Skeletal muscle tissue (tissue), 4 donors: Measurements from ENCODE around the gene CD84. TPM values are rescaled to one million over a fixed set of nuclear protein-coding genes. Genes with fewer than 3 reads are reported as not detected.
"Not testable (repeated sequence)": the region's sequence is repeated elsewhere in the genome, so short reads cannot be mapped to it uniquely, and the experiment has no call there.

ENCODE experiments used
- H3K27ac ChIP-seq: one replicate; pipeline ENCODE4 v1.7.0; 2013; ENCODE audit warnings: mild to moderate bottlenecking, low read depth, low read length, inconsistent platforms
- H3K27me3 ChIP-seq, 3 donors: one replicate each; pipeline ENCODE4 v1.7.0; 2013; ENCODE audit warnings: low read length in 3 of 3; ENCODE audit not compliant: control insufficient read depth in 3 of 3, insufficient read depth in 3 of 3
- H3K36me3 ChIP-seq, 3 donors: one replicate each; pipeline ENCODE4 v1.7.0; 2013; ENCODE audit warnings: low read length in 3 of 3; ENCODE audit not compliant: control insufficient read depth in 3 of 3, insufficient read depth in 3 of 3
- H3K4me1 ChIP-seq, 3 donors: one replicate each; pipeline ENCODE4 v1.7.0; 2013; ENCODE audit warnings: low read length in 3 of 3, mild to moderate bottlenecking in 3 of 3; ENCODE audit not compliant: control insufficient read depth in 3 of 3, insufficient read depth in 3 of 3
- H3K4me3 ChIP-seq, 3 donors: one replicate each; pipeline ENCODE4 v1.7.0; 2013; ENCODE audit warnings: low read length in 3 of 3
- H3K9ac ChIP-seq, 3 donors: one replicate each; pipeline ENCODE4 v1.7.0; 2013; ENCODE audit warnings: low read length in 3 of 3, mild to moderate bottlenecking in 3 of 3, moderate library complexity in 2 of 3, low read depth in 1 of 3
- H3K9me3 ChIP-seq, 3 donors: one replicate each; pipeline ENCODE4 v1.7.0; 2013; ENCODE audit warnings: low read length in 3 of 3; ENCODE audit not compliant: control insufficient read depth in 3 of 3
- total RNA-seq: library from RNA; depleted of rRNA; stranded (reverse); fragments of >200 nt; gene quantifications from one replicate; pipeline ENCODE4 v1.2.3, GENCODE V29; 2014
- donor health status: Osteomylitis.

The CD84 gene
- total RNA-seq = 3.1 TPM

- peak within 1 kb of the TSS; percentile 30 for H3K27ac ChIP-seq
- H3K36me3 ChIP-seq = no peaks in the 10 kb centered on the region
- no peak within 1 kb of the TSS for H3K9ac ChIP-seq
- H3K27me3 ChIP-seq = no peaks in the 10 kb centered on the region
- H3K4me1 ChIP-seq = no peaks in the 10 kb centered on the region
- peak within 1 kb of the TSS in 1 of 3 donors; percentile 30 for H3K4me3 ChIP-seq
- no peaks in the 10 kb centered on the region for H3K9me3 ChIP-seq
These were observed at the start of gene CD84 for GRCh38 chr1:160579216-160579701. Gene CD84 (minus strand): TSS chr1:160579496. CDS start chr1:160579437, 59 bp downstream.

- Histone ChIP-seq H3K9me3 (no peaks in the 10 kb centered on the region), H3K4me1 (no peaks in the 10 kb centered on the region), H3K9ac (no peak overlapping the region), H3K4me3 (no peak overlapping the region), H3K36me3 (no peaks in the 10 kb centered on the region), H3K27ac (peak overlapping the region; percentile 21), H3K27me3 (no peaks in the 10 kb centered on the region)
These were observed 49.5 kb upstream of the CD84 start for GRCh38 chr1:160628799-160629263.

GRCh38 chr1:160627677-160628289 lies 48.5 kb upstream of the CD84 start:
- H3K36me3 ChIP-seq, H3K9me3 ChIP-seq, H3K27me3 ChIP-seq, H3K4me3 ChIP-seq, H3K27ac ChIP-seq, H3K9ac ChIP-seq, H3K4me1 ChIP-seq: not testable (repeated sequence)

GRCh38 chr1:160626509-160627342 lies 47.4 kb upstream of the CD84 start:
- no peaks in the 10 kb centered on the region for H3K36me3 ChIP-seq
- H3K27ac ChIP-seq = no peak overlapping the region
- H3K4me3 ChIP-seq = no peak overlapping the region
- no peaks in the 10 kb centered on the region for H3K27me3 ChIP-seq
- no peaks in the 10 kb centered on the region for H3K9me3 ChIP-seq
- H3K4me1 ChIP-seq = no peaks in the 10 kb centered on the region
- no peak overlapping the region for H3K9ac ChIP-seq

GRCh38 chr1:160625725-160626498 lies 46.6 kb upstream of the CD84 start:
- H3K27me3 ChIP-seq = no peaks in the 10 kb centered on the region
- no peak overlapping the region for H3K27ac ChIP-seq
- no peak overlapping the region for H3K9ac ChIP-seq
- H3K4me1 ChIP-seq = no peaks in the 10 kb centered on the region
- no peak overlapping the region for H3K4me3 ChIP-seq
- no peaks in the 10 kb centered on the region for H3K9me3 ChIP-seq
- H3K36me3 ChIP-seq = no peaks in the 10 kb centered on the region

GRCh38 chr1:160625321-160625720 lies 46.0 kb upstream of the CD84 start:
- H3K4me1 ChIP-seq = no peaks in the 10 kb centered on the region
- no peaks in the 10 kb centered on the region for H3K27me3 ChIP-seq
- H3K9me3 ChIP-seq = no peaks in the 10 kb centered on the region
- no peak overlapping the region for H3K27ac ChIP-seq
- H3K9ac ChIP-seq = no peak overlapping the region
- H3K36me3 ChIP-seq = no peaks in the 10 kb centered on the region
- H3K4me3 ChIP-seq = no peak overlapping the region

- Histone ChIP-seq H3K27me3 (no peaks in the 10 kb centered on the region), H3K36me3 (no peaks in the 10 kb centered on the region), H3K4me3 (no peak overlapping the region), H3K4me1 (no peaks in the 10 kb centered on the region), H3K27ac (no peak overlapping the region), H3K9me3 (peaks cover 0 to 2% (median 0%) of the 10 kb centered on the region in 3 donors), H3K9ac (no peak overlapping the region)
These were observed 45.2 kb upstream of the CD84 start for GRCh38 chr1:160624464-160624863.

GRCh38 chr1:160623862-160624261 lies 44.6 kb upstream of the CD84 start:
- no peaks in the 10 kb centered on the region for H3K27me3 ChIP-seq
- no peaks in the 10 kb centered on the region for H3K36me3 ChIP-seq
- peaks cover 0 to 2% (median 0%) of the 10 kb centered on the region in 3 donors for H3K9me3 ChIP-seq
- no peaks in the 10 kb centered on the region for H3K4me1 ChIP-seq
- H3K27ac ChIP-seq = no peak overlapping the region
- no peak overlapping the region for H3K9ac ChIP-seq
- H3K4me3 ChIP-seq = no peak overlapping the region

GRCh38 chr1:160623227-160623633 lies 43.9 kb upstream of the CD84 start:
- H3K9me3 ChIP-seq = peaks cover 0 to 2% (median 0%) of the 10 kb centered on the region in 3 donors
- H3K4me3 ChIP-seq = no peak overlapping the region
- H3K27ac ChIP-seq = no peak overlapping the region
- H3K27me3 ChIP-seq = no peaks in the 10 kb centered on the region
- no peaks in the 10 kb centered on the region for H3K4me1 ChIP-seq
- H3K36me3 ChIP-seq = no peaks in the 10 kb centered on the region
- H3K9ac ChIP-seq = no peak overlapping the region
